Activated naive CD8-positive, alpha-beta T cell (primary cell): ENCODE results near the gene WDR45B.

Experiments
- H3K27ac Mint-ChIP-seq: one replicate; pipeline ENCODE4 v1.8.0; 2021; ENCODE audit warnings: mixed read lengths
- H3K27me3 Mint-ChIP-seq: one replicate; pipeline ENCODE4 v1.8.0; 2021; ENCODE audit warnings: mixed read lengths
- H3K36me3 Mint-ChIP-seq: one replicate; pipeline ENCODE4 v1.8.0; 2021; ENCODE audit warnings: mixed read lengths
- H3K4me1 Mint-ChIP-seq: one replicate; pipeline ENCODE4 v1.8.0; 2021; ENCODE audit warnings: low read depth, mixed read lengths
- H3K4me3 Mint-ChIP-seq: one replicate; pipeline ENCODE4 v1.8.0; 2021; ENCODE audit warnings: mild to moderate bottlenecking, mixed read lengths
- H3K9me3 Mint-ChIP-seq: one replicate; pipeline ENCODE4 v1.8.0; 2021; ENCODE audit warnings: low read depth, mixed read lengths

WDR45B gene

DNA sequence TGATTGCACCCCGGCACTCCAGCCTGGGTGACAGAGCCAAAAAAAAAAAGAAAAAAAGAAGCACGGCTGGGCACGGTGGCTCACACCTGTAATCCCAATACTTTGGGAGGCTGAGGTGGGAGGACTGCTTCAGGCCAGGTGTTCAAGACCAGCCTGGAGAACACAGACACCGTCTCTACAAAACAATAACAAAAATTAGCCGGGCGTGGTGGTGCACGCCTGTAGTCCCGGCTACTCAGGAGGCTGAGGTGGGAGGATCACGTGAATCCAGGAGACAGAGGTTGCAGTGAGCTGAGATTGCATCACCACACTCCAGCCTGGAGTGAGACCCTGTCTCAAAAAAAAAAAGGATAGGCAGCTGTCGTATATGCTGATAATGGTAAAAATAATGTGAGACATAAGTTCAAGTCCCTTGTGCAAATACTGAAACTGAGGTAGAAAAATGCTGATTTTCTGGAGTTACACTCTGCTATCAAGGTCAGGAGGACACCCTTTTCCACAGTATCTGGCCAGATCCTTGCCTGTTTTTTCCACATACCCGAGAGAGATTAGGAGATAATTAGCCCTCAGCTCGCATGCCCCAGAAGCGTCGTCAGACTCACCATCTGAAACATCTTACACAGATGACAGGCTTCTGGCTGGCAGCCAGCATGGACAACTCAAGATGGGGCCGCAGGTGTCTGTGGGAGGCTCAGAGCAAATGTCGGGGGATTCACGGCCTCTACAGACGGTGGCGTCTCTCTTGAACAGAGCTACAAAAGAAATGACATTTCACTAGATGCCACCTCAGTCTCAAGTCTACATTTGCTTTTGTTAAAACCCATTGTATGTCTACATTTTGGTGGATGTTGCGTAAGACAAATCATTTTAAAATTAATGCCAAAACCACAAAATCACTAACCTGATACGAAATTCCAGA is 36.8 kb downstream of the WDR45B start:
- H3K27ac Mint-ChIP-seq, result no peak overlapping the region
- no peaks in the 10 kb centered on the region for H3K9me3 Mint-ChIP-seq
- H3K4me3 Mint-ChIP-seq, result no peak overlapping the region
- H3K27me3 Mint-ChIP-seq, result no peaks in the 10 kb centered on the region
- no peaks in the 10 kb centered on the region for H3K36me3 Mint-ChIP-seq
- H3K4me1 Mint-ChIP-seq, result peaks cover 1% of the 10 kb centered on the region

DNA sequence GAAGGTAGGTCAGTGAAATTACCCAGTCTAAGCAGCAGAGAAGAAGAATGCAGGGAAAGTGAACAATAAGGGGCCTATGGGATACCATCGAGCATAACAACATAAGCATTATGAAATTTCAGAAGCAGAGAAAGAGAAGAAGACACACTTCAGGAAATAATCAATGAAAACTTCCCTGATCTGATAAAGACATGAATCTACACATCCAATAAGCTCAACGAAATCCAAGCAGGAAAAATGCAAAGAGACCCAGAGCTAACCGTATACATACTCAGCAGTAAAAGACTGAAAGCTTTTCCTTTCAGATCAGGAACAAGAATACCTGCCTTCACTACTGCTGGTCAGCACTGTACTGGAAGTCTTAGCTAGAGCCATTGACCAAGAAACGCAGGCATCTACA is 38.6 kb downstream of the WDR45B start:
- H3K36me3 Mint-ChIP-seq, result no peaks in the 10 kb centered on the region

DNA sequence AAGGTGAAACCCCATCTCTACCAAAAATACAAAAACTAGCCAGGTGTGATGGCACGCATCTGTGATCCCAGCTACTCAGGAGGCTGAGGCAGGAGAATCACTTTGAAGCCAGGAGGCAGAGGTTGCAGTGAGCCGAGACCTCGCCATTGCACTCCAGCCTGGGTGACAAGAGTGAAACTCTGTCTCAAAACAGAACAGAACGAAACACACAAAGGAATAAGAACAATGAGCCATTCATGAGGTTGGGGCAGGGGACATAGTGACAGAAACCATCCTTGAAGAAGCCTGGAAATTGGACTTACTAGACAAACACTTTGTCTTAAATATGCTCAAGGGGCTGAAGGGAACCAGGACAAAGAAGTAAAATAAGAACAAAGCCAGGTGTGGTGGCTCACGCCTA is 39.4 kb downstream of the WDR45B start:
- H3K4me3 Mint-ChIP-seq, result no peak overlapping the region
- peaks cover 8% of the 10 kb centered on the region for H3K4me1 Mint-ChIP-seq
- no peaks in the 10 kb centered on the region for H3K27me3 Mint-ChIP-seq
- no peaks in the 10 kb centered on the region for H3K9me3 Mint-ChIP-seq
- no peaks in the 10 kb centered on the region for H3K36me3 Mint-ChIP-seq
- H3K27ac Mint-ChIP-seq, result peak overlapping the region; percentile 54

More for the DNA sequence above, 38.6 kb downstream of the WDR45B start:
- no peak overlapping the region for H3K4me3 Mint-ChIP-seq
- no peaks in the 10 kb centered on the region for H3K27me3 Mint-ChIP-seq
- H3K27ac Mint-ChIP-seq, result no peak overlapping the region
- no peaks in the 10 kb centered on the region for H3K9me3 Mint-ChIP-seq
- H3K4me1 Mint-ChIP-seq, result peaks cover 1% of the 10 kb centered on the region

DNA sequence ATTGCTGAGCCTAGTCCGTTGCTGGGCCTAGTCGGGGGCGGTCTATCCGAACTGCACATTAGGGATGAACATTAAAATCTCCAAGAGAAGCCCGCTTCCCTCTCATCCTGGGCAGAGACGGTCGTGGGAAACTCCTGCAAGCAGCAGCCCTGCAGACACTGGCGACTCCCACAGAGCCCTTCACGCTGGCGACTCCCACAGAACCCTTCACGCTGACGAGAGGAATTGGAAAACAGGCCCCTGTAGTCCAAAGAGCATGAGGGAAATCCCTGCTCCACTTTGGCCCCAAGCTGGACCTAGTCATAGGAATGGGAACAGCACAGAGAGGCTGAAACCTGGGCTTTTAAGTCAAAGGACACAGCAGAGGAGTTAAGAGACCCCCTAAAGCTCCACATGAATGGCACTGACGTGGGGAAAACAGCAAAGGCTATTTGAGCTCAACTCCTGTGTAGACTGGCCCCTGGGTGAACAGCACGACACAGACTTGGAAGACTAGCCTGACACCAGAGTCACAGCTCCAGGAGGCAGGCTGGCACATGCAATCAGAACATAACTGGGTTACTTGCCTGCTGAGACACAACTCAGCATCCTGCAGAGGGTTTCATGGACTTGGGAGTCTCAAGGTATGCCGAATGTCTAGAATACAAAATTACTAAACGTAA is 42.2 kb downstream of the WDR45B start:
- Mint-ChIP-seq H3K27me3 (no peaks in the 10 kb centered on the region), H3K36me3 (peaks cover 2% of the 10 kb centered on the region), H3K4me3 (no peak overlapping the region), H3K27ac (no peak overlapping the region), H3K9me3 (no peaks in the 10 kb centered on the region), H3K4me1 (peaks cover 12% of the 10 kb centered on the region)

DNA sequence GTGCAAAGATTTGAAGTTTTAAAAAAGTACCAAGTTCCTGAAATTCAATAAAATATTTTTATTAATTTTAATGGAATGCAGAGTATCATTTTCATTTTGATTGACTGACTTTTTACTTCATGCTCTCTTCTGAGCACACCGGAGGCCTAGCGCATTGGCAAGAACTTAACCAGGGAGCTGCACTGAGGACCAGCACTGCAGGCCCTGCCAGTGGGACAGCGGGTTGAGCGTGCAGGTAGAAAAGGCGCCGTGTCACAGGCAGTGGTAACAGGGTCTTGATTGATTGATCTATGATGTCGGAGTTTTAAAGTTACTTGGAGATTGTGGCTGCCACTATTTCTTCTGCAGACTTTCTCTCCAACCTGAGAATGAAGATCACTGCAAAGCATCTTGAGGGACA is 43.7 kb downstream of the WDR45B start:
- H3K4me1 Mint-ChIP-seq, result peaks cover 12% of the 10 kb centered on the region
- no peak overlapping the region for H3K27ac Mint-ChIP-seq
- peaks cover 2% of the 10 kb centered on the region for H3K36me3 Mint-ChIP-seq
- no peak overlapping the region for H3K4me3 Mint-ChIP-seq
- no peaks in the 10 kb centered on the region for H3K9me3 Mint-ChIP-seq
- no peaks in the 10 kb centered on the region for H3K27me3 Mint-ChIP-seq

DNA sequence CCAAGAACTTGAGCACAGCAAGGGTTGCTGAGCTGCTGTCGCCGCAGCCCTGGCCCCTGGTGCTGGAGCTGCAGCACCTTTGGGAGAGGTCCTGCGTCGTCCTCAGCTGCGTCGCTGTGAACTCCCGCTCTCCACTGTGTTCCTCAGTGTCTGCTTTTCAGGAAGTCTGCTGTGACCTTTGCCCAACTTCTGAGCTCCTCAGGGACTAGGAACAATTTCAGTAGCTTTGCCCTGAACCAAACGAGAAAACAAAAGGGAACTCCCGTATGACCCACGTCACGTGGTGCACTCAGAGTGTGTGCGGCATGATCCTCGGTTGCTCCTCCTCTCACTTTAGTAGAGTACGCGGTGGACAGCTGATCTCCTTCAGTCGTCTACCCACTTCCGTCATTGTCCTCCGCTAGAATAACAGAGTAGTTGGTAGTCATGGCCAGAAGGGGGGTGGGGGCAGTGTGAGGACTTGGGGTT is 44.2 kb downstream of the WDR45B start:
- Mint-ChIP-seq H3K27ac (peak overlapping the region; percentile 54), H3K4me3 (peak overlapping the region; percentile 50)

DNA sequence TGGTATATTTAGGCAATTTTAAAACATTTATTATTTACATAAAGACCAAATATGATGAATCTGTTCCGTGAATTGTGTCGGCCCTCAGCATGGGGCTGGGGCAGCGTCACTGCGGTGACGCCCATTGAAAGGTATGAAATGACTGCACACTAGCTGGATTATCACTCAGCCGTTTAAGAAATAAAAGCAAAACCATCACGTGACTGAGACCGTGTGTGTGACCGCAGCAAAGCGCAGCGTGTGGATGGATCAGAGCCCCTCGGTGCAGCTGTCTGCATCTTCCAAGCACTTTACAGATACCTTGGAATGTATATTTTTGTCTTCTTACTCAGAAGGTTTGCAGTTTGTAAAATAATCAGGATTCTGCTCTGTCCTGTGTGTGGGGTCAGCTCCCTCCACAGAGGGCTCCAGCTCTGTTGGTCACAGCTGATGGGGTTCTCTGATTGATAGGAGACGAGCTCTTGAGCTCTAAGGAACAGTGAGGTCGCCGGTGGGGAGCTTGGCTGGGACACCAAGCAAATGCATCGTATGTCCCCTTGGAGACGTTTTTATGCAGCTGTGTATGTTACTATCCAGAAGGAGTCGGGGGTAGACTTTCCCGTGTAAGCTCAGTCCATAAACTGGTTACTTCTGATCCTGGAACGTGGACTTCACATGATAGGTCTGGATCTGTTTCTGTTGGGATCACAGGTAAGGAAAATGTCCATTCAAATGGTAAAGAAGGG is 45.1 kb downstream of the WDR45B start:
- Mint-ChIP-seq H3K36me3 (peaks cover 2% of the 10 kb centered on the region), H3K27ac (no peak overlapping the region)

More for the DNA sequence above, 44.2 kb downstream of the WDR45B start:
- peaks cover 2% of the 10 kb centered on the region for H3K36me3 Mint-ChIP-seq
- H3K9me3 Mint-ChIP-seq, result no peaks in the 10 kb centered on the region
- peaks cover 12% of the 10 kb centered on the region for H3K4me1 Mint-ChIP-seq
- H3K27me3 Mint-ChIP-seq, result no peaks in the 10 kb centered on the region

DNA sequence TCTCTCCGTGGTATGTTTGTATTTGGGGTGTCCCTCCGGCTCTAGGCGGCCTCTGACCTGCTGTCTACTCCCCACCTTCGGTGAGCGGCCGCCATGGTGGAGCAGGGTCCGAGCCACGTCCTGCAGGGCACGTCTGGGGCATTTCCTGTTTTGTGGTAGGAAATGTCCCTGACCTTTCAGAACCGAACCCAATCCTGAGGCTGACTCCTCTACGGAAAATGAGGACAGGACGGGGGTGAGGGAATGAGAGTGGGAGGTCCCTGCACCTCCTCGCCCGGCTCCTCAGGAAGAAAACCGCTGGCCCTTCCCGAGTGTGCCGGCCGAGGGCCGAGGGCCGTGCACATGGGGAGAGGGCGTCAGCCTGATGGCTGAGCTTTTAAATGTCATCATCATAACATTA is 45.8 kb downstream of the WDR45B start:
- no peak overlapping the region for H3K27ac Mint-ChIP-seq
- H3K36me3 Mint-ChIP-seq, result peaks cover 2% of the 10 kb centered on the region
- peaks cover 12% of the 10 kb centered on the region for H3K4me1 Mint-ChIP-seq
- no peak overlapping the region for H3K4me3 Mint-ChIP-seq
- H3K9me3 Mint-ChIP-seq, result no peaks in the 10 kb centered on the region
- H3K27me3 Mint-ChIP-seq, result no peaks in the 10 kb centered on the region

More for the DNA sequence above, 45.1 kb downstream of the WDR45B start:
- no peak overlapping the region for H3K4me3 Mint-ChIP-seq
- peaks cover 12% of the 10 kb centered on the region for H3K4me1 Mint-ChIP-seq
- H3K27me3 Mint-ChIP-seq, result no peaks in the 10 kb centered on the region
- no peaks in the 10 kb centered on the region for H3K9me3 Mint-ChIP-seq

DNA sequence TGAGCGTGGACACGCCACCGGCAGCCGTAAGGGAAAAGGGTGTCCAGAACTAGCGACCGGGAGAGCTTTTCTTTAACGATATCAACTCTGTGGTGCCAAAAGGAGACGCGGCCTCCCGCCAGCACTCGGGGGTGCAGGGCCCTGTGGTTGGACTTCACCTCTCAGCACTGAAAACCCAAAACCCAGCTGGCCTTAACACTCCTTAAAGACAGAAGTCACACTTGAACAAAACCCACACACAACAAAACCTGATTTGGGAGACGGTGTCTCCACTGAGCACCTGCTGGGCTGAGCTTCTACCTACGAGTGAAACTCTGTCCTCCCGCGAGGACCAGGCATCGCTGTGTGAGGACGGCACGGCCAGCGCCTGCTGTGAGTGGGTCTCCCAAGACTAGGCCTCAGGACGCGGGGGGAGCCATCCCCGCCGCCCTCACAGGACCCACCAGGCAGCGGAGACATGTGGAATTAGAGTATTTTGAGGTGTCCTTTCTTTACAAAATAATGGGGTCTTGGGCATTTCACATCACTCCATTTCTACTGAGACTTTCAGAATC is 46.7 kb downstream of the WDR45B start:
- Mint-ChIP-seq H3K27me3 (no peaks in the 10 kb centered on the region), H3K9me3 (no peaks in the 10 kb centered on the region), H3K36me3 (peaks cover 2% of the 10 kb centered on the region), H3K4me1 (peaks cover 11% of the 10 kb centered on the region), H3K4me3 (no peak overlapping the region), H3K27ac (no peak overlapping the region)

DNA sequence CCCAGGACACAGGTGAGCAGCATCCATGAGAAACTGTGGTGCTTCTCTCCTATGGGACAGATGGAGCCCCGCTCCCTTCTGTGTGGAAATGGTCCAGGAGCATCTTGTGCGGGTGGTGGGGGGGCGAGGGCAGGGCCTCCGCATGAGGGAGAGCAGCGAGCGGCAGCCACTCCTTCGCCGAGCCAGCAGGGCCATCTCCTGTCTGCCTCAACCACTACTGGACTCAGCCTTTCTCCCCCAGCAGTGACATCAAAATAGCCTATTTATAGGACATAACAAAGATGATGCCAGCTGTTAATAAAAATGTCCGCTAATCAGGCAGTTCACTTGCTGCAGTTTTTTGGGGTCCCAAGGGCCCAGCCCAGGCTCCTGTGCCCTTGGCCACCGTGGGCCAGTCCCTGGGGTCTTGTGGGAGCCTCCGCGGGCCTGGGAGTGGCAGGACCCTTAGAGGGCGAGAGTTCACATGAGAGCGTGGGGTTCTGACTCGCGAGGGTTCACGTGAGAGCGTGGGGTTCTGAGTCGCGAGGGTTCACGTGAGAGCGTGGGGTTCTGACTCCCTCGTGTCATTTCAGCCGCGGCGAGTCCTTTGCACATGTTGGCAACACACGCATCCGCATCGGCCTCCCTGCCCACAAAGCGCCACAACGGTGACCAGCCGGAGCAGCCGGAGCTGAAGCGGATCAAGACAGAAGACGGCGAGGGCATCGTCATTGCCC is 47.4 kb downstream of the WDR45B start:
- Mint-ChIP-seq H3K27ac (no peak overlapping the region), H3K4me3 (no peak overlapping the region), H3K27me3 (no peaks in the 10 kb centered on the region), H3K9me3 (no peaks in the 10 kb centered on the region), H3K4me1 (peaks cover 11% of the 10 kb centered on the region), H3K36me3 (peaks cover 2% of the 10 kb centered on the region)

DNA sequence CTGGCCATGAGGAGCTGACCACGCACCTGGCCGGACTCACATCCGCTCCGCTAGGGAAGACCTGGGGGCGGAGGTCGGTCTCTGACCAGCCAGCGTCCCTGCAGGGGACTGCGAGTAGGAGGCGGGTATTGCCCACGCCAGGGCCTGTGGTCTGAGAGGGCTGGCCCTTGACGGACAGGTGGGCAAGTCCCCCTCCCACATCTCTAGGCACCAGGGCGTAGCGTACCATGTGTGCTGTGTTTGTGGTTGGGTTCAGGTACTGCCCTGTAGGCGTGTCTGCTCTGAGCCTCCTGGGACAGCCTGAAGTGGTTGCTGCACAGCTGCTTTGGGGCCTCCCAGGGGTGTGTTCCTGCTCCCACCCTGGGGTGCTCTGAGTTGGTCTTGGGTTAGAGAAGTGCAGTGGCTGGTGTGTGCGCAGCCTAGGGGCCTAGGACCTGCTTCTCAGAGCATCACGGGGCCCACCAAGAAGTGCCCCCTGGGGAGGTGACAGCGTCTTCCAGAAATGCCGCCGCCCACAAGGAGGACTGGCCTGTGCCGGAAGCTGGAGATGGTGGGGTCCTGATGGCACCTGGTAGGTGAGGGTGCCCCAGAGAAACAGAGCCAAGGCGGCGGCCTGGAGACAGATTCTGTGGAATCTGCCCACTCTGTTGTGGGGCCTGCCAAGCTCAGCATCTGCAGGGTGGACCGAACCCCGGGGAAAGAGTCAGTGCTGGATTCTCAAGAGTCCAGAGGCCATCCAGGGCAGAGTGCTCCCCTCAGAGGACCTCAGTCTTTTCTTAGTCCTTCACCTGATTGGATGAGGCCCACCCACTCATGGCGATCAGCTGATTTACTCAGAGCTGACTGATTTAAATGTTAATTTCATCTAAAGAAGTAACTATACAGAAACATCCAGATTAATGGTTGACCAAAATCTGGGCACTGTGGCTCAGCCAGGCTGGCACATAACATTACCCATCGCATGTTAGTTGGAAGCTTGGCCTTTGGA is 48.3 kb downstream of the WDR45B start:
- Mint-ChIP-seq H3K27me3 (no peaks in the 10 kb centered on the region), H3K27ac (no peak overlapping the region), H3K9me3 (no peaks in the 10 kb centered on the region), H3K4me3 (no peak overlapping the region), H3K36me3 (peaks cover 2% of the 10 kb centered on the region), H3K4me1 (peaks cover 16% of the 10 kb centered on the region)

DNA sequence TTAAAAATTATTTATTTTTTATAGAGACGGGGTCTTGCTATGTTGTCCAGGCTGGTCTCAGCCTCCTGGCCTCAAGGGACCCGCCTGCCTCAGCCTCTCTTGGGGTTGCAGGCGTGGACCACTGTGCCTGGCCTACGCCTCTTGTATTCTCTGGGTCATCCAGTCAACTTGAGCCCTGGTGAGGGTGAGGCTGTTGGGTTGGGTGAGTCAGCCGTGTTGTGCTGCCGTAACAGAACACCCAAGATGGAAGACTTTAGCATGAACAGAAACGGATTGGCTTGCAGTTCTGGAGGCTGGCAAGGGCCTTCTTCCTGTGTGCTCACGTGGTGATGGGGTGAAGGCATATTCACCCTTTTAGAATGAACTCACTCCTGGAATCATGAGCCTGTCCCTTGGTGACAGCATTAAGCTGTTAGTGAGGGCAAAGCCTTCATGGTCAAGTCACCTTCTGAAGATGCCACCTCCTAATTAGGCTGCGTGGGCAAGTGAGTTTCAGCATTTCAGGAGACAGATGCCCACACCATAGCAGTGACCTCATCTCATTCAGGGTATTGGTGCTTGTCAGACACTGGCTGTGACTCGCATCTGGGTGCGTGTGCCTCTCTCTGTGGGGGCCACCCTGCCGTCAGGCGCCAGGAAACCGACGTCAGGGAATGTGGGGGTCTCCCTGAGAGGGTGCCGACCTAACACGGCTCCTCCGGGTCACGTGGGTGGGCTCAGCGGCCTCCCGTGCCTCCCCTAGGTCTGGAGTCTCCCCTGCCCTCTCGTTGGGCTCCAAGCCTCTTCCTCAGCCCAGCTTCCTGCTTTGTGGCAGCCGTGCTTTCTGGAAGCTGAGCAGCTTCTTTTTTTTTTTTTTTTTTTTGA is 49.8 kb downstream of the WDR45B start:
- no peak overlapping the region for H3K4me3 Mint-ChIP-seq
- peaks cover 23% of the 10 kb centered on the region for H3K4me1 Mint-ChIP-seq
- H3K36me3 Mint-ChIP-seq, result peaks cover 2% of the 10 kb centered on the region
- no peaks in the 10 kb centered on the region for H3K9me3 Mint-ChIP-seq
- no peaks in the 10 kb centered on the region for H3K27me3 Mint-ChIP-seq
- no peak overlapping the region for H3K27ac Mint-ChIP-seq
